GM21381 (cell line): ENCODE data around the gene CYP4F11.
"Not testable (repeated sequence)": the region's sequence is repeated elsewhere in the genome, so short reads cannot be mapped to it uniquely, and the experiment has no call there.

Experiments used
- ATAC-seq: cut with Tn5 transposase; IDR thresholded peaks from one replicate; pipeline ENCODE4 v1.9.1; 2021; ENCODE audit warnings: mild to moderate bottlenecking, moderate library complexity; ENCODE audit not compliant: unreplicated experiment

CYP4F11 gene

DNA sequence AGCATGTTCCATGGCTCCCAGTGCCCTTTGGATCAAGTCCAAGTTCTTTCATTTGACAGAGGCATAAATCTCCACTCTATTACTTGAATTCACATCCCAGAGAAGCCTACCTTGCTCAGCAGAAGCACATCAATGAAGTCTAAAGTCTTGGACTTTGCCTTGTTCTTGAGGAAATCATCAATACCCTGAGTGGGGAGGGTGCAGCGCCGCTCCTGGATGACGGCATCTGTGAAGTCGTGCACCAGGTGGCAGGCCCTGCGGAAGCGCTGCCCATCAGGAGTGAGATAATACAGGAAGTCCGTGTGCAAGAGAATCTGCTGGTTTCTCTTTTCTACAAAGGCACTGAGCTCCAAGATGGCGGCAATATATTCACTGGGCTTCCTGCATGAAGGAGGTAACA, 10.6 kb downstream of the CYP4F11 start:
- ATAC-seq: no peak

DNA sequence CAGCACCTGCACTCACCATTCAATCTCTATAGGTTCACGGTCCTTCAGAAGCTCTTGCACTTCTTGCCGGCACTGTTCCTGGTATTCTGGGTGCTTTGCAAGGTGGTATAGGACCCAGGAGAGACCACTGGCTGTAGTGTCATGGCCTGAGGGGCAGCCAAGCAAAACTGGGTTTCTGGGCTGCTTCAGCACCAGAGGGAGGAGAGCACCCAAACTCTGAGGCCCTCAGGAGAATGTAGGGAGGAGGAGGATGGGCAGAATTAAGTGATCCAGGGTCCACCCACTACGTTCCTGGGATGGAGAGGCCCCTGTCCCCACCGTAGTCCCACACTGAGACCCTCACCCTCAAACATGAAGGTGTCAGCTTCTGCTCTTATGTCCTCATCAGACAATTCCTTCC, 12.3 kb downstream of the CYP4F11 start:
- no peak for ATAC-seq

- ATAC-seq: no peak
Observed at GRCh38 chr19:15919243-15919642, 15.1 kb downstream of the CYP4F11 start.

DNA sequence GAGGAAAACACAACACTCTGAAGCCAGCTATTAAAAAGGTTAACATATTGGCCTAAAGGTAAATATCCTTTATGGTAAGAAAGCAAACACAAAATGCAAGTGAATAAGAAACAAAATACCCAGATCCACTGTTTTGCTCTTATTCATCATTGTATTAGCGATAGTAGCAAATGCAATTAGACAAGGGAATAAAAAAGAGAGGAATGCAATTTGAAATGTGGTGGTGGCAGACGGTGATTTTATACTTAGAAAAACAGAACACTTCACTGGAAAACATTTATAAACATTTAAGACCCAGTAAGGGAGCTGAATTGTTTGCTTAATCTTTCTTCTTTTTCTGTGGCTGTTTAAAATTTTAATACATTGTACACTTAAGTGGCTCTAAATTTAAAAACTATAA, 19.2 kb downstream of the CYP4F11 start:
- no peak for ATAC-seq

- ATAC-seq: no peak
Observed at GRCh38 chr19:15913830-15914229, 20.5 kb downstream of the CYP4F11 start.

DNA sequence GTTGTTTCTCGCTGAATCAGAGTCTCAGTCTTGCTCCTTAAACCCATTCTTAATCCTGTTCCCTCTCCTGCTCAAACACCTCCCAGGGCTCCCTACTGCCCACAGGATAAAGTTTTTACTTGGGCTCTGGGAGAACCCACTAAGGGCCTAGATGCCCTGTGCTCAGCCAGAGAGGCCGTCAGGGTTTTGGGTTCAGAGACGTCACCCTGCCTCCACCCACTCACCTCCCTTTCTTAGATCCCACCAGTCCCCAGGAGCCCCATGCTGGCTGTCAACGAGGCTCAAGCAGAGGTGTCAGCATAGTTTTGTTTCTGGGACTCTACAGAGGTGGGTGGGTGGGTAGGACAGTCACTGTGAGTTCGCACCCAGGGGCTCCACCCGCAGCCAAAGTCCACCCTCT, 20.9 kb downstream of the CYP4F11 start:
- no peak for ATAC-seq

DNA sequence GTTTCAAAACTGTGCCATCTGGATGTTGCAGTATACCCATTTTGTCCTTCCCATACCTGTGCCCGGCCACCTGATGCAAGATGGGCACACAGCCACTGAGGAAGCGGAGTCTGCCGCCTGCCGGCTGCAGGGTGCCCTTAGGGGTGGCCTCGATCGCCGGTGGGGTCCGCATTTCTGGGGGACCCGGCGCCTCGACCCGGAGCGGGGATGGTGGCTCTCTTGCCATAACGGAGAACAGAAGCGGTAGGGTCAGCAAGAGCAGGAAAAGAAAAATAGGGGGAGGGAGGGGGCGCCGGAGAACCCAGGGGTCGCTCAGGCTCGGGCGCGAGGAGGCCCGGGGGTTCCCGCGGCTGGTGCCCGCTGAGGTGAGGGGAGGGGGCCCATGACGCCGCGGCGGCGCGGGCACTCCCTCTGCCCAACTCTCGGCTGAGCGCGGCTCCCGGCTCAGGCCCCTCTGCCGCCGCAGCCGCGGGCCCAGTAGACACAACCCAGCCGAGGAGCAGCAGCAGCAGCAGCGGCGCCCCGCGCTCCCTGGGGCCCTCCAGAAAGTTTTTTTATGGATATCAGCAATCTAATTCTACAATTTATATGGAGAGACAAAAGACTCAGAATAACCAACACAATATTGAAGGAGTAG, 22.6 kb downstream of the CYP4F11 start:
- no peak for ATAC-seq

DNA sequence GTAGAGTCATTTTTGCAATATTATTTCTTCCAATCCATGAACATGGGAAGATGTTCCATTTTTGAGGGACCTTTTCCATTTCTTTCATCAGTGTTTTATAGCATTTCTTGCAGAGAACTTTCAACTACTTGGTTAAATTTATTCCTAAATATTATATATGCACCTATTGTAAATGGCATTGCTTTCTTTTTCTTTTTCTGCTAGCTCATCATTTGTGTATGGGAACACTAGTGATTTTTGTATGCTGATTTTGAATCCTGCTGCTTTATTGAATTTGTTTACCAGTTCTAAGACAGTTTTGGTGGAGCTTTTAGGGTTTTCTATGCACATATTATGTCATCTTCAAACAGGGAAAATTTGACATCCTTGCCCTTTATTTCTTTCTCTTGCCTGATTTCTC, 29.3 kb downstream of the CYP4F11 start:
- ATAC-seq: no peak

GRCh38 chr19:15902898-15903297, 31.4 kb downstream of the CYP4F11 start:
- not testable (repeated sequence) for ATAC-seq

DNA sequence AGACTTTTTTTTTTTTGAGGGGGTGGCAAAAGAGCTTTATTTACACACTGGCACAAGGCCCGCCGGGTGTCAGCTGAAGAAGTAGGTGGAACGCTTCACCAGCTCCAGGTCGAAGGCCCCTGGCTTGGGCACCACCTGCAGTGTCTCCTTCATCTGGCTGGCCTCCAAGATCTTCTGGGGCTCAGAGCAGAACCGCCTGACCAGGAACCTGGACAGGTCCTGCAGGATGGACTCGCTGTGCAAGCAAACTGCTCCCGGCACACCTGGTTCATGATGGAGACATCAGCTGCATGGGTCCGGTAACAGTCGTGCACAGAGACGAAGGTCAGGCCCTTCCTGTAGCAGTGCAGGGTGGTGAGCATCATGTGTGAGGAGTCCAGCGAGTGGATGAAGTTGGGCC, 32.1 kb downstream of the CYP4F11 start:
- no peak for ATAC-seq

DNA sequence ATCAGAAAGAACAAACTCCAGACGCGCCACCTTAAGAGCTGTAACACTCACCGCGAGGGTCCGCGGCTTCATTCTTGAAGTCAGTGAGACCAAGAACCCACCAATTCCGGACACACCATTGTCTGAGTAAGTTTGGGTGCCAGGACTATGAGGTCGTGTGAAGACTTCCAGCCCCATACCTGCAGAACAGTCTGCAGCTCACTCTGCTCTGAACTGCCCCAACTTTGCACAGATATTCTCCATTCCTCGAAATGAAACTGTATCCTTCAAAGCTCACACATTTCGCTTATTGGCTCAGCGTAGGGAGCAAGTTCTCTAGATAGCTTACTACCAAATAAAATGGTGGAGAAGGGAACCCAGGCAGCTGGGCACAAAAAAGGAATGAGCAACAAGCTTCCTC, 33.8 kb downstream of the CYP4F11 start:
- ATAC-seq: no peak

DNA sequence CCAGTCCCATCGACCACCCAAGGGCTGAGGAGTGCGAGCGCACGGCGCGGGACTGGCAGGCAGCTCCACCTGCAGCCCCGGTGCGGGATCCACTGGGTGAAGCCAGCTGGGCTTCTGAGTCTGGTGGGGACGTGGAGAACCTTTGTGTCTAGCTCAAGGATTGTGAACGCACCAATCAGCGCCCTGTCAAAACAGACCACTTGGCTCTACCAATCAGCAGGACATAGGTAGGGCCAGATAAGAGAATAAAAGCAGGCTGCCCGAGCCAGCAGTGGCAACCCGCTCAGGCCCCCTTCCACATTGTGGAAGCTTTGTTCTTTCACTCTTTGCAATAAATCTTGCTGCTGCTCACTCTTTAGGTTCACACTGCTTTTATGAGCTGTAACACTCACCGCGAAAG, 34.3 kb downstream of the CYP4F11 start:
- ATAC-seq: not testable (repeated sequence)

- ATAC-seq: not testable (repeated sequence)
Observed at GRCh38 chr19:15899561-15899960, 34.8 kb downstream of the CYP4F11 start.

GRCh38 chr19:15897738-15898276, 36.5 kb downstream of the CYP4F11 start, which contains the start of gene CYP4F2:
Gene CYP4F2, minus strand, starts transcription at chr19:15898074. Its CDS starts 463 bp downstream, at chr19:15897611.
- no peak for ATAC-seq

DNA sequence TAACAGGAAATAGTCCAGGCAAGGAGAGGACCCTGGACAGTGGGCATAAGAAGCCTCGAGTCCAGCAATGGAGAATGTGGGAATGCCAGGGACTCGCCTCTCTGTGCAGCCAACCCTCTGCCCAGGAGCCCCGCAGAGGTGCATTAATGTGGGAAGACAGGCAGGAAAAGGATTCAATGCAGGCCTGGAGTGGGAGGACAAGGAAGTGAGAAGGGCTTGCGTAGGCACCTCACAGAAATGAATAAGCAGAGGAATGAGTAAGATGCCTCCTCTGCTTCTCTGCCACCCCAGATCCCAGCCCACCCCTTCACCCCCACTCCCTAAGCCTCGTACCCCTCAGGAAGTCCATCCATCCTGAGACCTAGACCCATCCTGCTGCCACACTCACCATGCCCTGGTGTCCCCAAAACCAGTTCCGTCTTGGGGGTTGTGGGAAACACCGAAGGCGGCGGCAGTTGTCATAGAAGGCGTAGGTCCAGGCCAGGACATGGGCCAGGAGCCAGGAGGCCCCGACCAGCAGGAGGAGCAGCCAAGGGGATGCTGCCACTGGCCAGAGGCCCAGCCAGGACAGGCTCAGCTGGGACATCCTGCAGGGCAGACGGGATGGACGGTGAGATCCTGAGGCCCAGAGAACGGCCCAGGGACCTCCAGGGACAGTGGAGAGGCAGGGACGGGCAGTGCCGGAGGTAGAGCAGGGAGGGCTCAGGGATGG, 37.1 kb downstream of the CYP4F11 start:
- no peak for ATAC-seq

GRCh38 chr19:15895876-15896430, 38.4 kb downstream of the CYP4F11 start:
- no peak for ATAC-seq

- ATAC-seq: no peak
Observed at GRCh38 chr19:15894359-15894758, 40.0 kb downstream of the CYP4F11 start.

DNA sequence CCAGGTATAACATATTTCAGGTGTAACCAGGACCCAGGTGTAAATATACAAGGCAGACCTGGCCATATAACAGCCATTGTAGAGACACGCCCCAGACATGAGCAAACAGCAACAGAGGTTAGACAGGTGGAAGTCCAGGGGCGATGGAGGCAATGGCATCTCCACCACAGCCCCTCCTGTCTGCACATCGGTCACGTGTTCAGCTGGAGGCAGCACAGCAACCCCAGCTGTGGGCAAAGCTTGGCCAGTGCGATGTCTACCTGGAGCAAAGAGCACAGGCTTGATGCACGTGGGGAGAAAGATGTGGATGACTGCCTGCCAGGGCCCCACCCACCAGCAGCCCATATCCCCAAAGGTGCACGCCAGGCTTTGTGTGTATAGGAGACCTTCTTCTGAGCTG, 40.9 kb downstream of the CYP4F11 start:
- ATAC-seq: no peak

- no peak for ATAC-seq
Observed at GRCh38 chr19:15892012-15892411, 42.3 kb downstream of the CYP4F11 start.

DNA sequence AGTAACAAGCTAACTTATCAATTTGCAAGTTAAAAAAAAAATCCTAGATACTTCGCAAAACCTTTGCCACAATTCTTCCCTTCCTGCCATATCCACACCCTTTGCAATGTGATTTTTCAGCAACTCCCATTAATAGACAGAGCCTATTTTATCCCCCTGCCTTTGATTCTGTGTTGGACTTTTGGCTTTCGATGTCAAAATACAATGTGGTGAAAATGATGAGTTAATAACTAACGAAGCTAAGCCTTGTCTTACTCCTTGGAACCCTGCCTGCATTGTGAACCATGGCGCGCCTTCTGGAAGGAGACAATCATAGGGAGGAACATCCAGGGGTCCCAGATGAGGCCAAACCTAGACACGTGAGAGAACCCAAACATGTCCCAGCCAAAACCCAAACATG, 42.9 kb downstream of the CYP4F11 start:
- ATAC-seq: no peak

DNA sequence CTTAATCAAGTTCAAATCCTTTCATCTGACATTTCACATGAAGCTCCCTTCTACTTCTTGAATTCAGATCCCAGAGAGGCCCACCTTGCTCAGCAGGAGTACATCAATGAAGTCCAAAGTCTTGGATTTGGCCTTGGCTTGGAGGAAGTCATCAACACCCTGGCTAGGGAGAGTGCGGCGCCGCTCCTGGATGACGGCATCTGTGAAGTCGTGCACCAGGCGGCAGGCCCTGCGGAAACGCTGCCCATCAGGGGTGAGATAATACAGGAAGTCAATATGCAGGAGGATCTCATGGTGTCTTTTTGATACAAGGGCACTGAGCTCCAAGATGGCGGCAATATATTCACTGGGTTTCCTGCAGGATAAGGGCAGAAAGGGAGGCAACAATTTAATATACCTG, 45.0 kb downstream of the CYP4F11 start:
- ATAC-seq: not testable (repeated sequence)

- no peak for ATAC-seq
Observed at GRCh38 chr19:15885919-15886318, 48.4 kb downstream of the CYP4F11 start.
